ENCODE results near the gene BTBD9.

GRCh38 chr6:38150681-38151296, 488.9 kb downstream of the BTBD9 start:
- TF ChIP-seq CTCF (IDR thresholded peaks at IDR 0.05 in 8 of 11, conservative IDR thresholded peaks at IDR 0.05 in 3 of 11) (no peak), POLR2A (IDR thresholded peaks at IDR 0.05) (no peak), POLR2AphosphoS5 (IDR thresholded peaks at IDR 0.05) (no peak)
